Measurements from ENCODE around the gene LILRB4.
A peak's percentile ranks its signal among the peaks of the same experiment; 100 is the strongest.

LILRB4 gene

DNA sequence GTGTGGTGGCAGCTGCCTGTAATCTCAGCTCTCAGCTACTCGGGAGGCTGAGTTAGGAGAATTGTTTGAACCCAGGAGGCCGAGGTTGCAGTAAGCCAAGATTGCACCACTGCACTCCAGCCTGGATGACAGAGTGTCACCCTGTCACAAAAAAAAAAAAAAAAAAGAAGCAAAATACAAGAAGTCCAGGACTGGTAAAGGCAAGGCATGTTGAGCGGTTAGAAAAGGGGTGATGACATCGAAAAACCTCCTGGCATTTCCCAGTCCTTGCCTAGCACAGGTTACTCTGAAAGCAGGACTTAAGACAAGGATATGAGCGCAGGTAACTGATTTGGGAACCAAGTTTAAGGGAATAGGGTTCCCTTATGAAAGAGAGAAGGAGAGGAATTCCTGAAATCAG lies 2.5 kb upstream of the LILRB4 start:
- Histone ChIP-seq H3K36me3 (ENCODE audit: control insufficient read depth in 4 of 4, insufficient read depth in 4 of 4, low read length in 3 of 4) (no peaks in the 10 kb centered on the region), H3K4me1 (ENCODE audit: control extremely low read depth in 1 of 4, control insufficient read depth in 4 of 4, insufficient read depth in 4 of 4, low read length in 3 of 4) (peaks cover 0 to 10% (median 6%) of the 10 kb centered on the region in 4 experiments), H3K27ac (ENCODE audit: insufficient read depth in 1 of 2, low read depth in 1 of 2, low read length in 2 of 2, poor library complexity in 1 of 2, severe bottlenecking in 2 of 2) (no peak overlapping the region), H3K9me3 (ENCODE audit: control extremely low read depth in 1 of 5, control insufficient read depth in 4 of 5, insufficient read depth in 2 of 5, low read depth in 1 of 5, low read length in 4 of 5) (peaks cover 0 to 2% (median 0%) of the 10 kb centered on the region in 5 experiments), H3K27me3 (replicated peaks in 2 of 5; ENCODE audit: control insufficient read depth in 4 of 5, insufficient read depth in 5 of 5, low read length in 4 of 5) (peaks cover 0 to 3% (median 0%) of the 10 kb centered on the region in 5 experiments), H3K4me3 (ENCODE audit: control insufficient read depth in 1 of 7, extremely low read depth in 1 of 7, insufficient read depth in 4 of 7, low read depth in 2 of 7, low read length in 6 of 7) (no peak overlapping the region)
- ChIA-PET CTCF (no interaction called here), POLR2A (no interaction called here)
- 89% methylated on average over 5 of the region's 5 CpGs for WGBS (ENCODE audit: insufficient coverage)
- DNase-seq, result no peak

DNA sequence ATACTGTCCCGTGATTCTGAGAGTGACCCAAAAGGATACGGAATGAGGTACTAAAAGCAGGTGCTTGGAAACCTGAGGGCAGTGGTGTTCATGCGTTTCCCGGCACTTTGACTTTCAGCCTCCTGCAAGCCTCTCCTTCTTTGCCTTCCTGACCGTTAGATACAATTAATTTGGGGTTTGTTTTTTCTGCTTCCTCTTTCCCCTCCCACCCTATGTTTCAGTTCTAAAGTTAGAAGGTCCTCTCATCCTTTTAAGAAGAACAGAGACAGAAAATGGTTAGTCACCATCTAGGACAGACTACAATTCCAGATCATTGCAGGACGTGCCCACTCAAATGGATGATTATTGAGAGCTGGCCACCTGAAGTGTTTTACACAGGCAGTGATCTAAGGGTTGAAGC lies 1.8 kb upstream of the LILRB4 start:
- Histone ChIP-seq H3K36me3 (ENCODE audit: control insufficient read depth in 4 of 4, insufficient read depth in 4 of 4, low read length in 3 of 4) (no peaks in the 10 kb centered on the region), H3K4me3 (ENCODE audit: control insufficient read depth in 1 of 7, extremely low read depth in 1 of 7, insufficient read depth in 4 of 7, low read depth in 2 of 7, low read length in 6 of 7) (no peak overlapping the region), H3K27me3 (replicated peaks in 2 of 5; ENCODE audit: control insufficient read depth in 4 of 5, insufficient read depth in 5 of 5, low read length in 4 of 5) (peaks cover 0 to 3% (median 0%) of the 10 kb centered on the region in 5 experiments), H3K9me3 (ENCODE audit: control extremely low read depth in 1 of 5, control insufficient read depth in 4 of 5, insufficient read depth in 2 of 5, low read depth in 1 of 5, low read length in 4 of 5) (peaks cover 0 to 2% (median 0%) of the 10 kb centered on the region in 5 experiments), H3K4me1 (ENCODE audit: control extremely low read depth in 1 of 4, control insufficient read depth in 4 of 4, insufficient read depth in 4 of 4, low read length in 3 of 4) (peaks cover 0 to 10% (median 6%) of the 10 kb centered on the region in 4 experiments), H3K27ac (ENCODE audit: insufficient read depth in 1 of 2, low read depth in 1 of 2, low read length in 2 of 2, poor library complexity in 1 of 2, severe bottlenecking in 2 of 2) (no peak overlapping the region)
- WGBS (ENCODE audit: insufficient coverage), result 19% methylated on average over 2 of the region's 6 CpGs
- DNase-seq, result peak in 2 of 3 donors; percentile 30 to 35
- ChIA-PET CTCF (interaction anchor here (1.0 to 1.2 kb wide), 3 partner anchors 14 to 19 kb away, joined by 3 to 4 read pairs (median 3); no protein-coding TSS in a partner anchor), POLR2A (no interaction called here)

DNA sequence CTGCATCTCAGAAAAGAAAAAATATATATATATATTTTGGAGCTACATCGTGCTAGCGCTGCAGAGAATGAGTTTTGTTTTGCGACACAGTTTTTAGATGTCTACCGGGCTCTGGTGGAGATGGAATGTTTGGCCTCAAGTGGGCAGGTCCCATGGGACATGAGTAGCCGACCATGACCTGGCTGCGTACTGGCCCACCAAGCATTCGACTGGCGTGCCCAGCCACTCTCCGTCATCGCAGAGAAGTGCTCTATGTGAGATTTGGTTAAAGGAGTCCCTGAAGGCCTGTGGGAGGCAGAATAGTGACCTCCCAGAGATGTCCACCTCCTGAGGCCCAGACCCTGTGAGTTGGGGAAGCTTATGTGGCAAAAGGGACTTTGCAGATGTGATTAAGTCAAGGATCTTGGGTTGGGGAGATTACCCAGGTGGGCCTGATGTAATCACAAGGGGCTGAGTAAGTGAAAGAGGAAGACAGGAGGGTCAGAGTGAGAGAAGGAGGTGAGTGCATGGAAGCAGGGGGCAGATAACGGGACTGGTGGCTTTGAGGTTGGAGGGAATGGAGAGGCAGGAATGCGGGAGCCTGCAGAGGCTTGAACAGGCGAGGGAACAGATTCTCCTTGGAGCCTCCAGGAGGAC lies 821 bp upstream of the LILRB4 start:
- Histone ChIP-seq H3K36me3 (ENCODE audit: control insufficient read depth in 4 of 4, insufficient read depth in 4 of 4, low read length in 3 of 4) (no peaks in the 10 kb centered on the region), H3K4me1 (ENCODE audit: control extremely low read depth in 1 of 4, control insufficient read depth in 4 of 4, insufficient read depth in 4 of 4, low read length in 3 of 4) (peaks cover 0 to 10% (median 6%) of the 10 kb centered on the region in 4 experiments), H3K27ac (ENCODE audit: insufficient read depth in 1 of 2, low read depth in 1 of 2, low read length in 2 of 2, poor library complexity in 1 of 2, severe bottlenecking in 2 of 2) (no peak overlapping the region), H3K27me3 (replicated peaks in 2 of 5; ENCODE audit: control insufficient read depth in 4 of 5, insufficient read depth in 5 of 5, low read length in 4 of 5) (peaks cover 0 to 1% (median 0%) of the 10 kb centered on the region in 5 experiments), H3K4me3 (ENCODE audit: control insufficient read depth in 1 of 7, extremely low read depth in 1 of 7, insufficient read depth in 4 of 7, low read depth in 2 of 7, low read length in 6 of 7) (no peak overlapping the region), H3K9me3 (ENCODE audit: control extremely low read depth in 1 of 5, control insufficient read depth in 4 of 5, insufficient read depth in 2 of 5, low read depth in 1 of 5, low read length in 4 of 5) (peaks cover 0 to 2% (median 0%) of the 10 kb centered on the region in 5 experiments)
- ChIA-PET CTCF (interaction anchor here (0.9 to 1.6 kb wide), 6 partner anchors 9 to 258 kb away, joined by 3 to 4 read pairs (median 3); no protein-coding TSS in a partner anchor), POLR2A (no interaction called here)
- DNase-seq, result no peak
- WGBS (ENCODE audit: insufficient coverage), result 92% methylated on average over 13 of the region's 13 CpGs

DNA sequence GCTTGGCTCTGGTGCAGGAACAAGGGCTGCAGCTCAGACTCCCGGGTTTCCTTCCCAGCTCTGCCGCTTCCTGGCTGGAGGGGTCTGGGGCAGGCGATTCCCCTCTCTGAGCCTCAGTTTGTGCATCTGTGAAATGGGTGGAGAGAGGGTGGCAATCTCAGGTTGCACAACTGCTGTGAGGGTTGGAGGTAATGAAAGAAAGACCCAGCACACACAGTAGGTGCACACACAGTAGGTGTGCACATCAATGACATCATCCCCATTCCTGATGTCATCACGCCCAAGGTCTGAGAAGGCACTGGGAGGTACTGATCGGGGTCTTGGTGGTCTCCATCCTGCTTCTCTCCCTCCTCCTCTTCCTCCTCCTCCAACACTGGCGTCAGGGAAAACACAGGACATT lies 2.7 kb downstream of the LILRB4 start:
- H3K9me3 ChIP-seq (ENCODE audit: control extremely low read depth in 1 of 5, control insufficient read depth in 4 of 5, insufficient read depth in 2 of 5, low read depth in 1 of 5, low read length in 4 of 5), result peaks cover 0 to 16% (median 5%) of the 10 kb centered on the region in 5 experiments
- no peaks in the 10 kb centered on the region for H3K36me3 ChIP-seq (ENCODE audit: control insufficient read depth in 4 of 4, insufficient read depth in 4 of 4, low read length in 3 of 4)
- ChIA-PET CTCF (interaction anchor here (2.0 kb wide), 1 partner anchor 9 kb away, joined by 7 read pairs; no protein-coding TSS in a partner anchor), POLR2A (no interaction called here)
- H3K4me3 ChIP-seq (ENCODE audit: control insufficient read depth in 1 of 7, extremely low read depth in 1 of 7, insufficient read depth in 4 of 7, low read depth in 2 of 7, low read length in 6 of 7), result no peak overlapping the region
- H3K27me3 ChIP-seq (replicated peaks in 2 of 5; ENCODE audit: control insufficient read depth in 4 of 5, insufficient read depth in 5 of 5, low read length in 4 of 5), result peaks cover 0 to 7% (median 2%) of the 10 kb centered on the region in 5 experiments
- no peak overlapping the region for H3K27ac ChIP-seq (ENCODE audit: insufficient read depth in 1 of 2, low read depth in 1 of 2, low read length in 2 of 2, poor library complexity in 1 of 2, severe bottlenecking in 2 of 2)
- DNase-seq, result no peak
- H3K4me1 ChIP-seq (ENCODE audit: control extremely low read depth in 1 of 4, control insufficient read depth in 4 of 4, insufficient read depth in 4 of 4, low read length in 3 of 4), result peaks cover 0 to 9% (median 6%) of the 10 kb centered on the region in 4 experiments
- 100% methylated on average over 3 of the region's 6 CpGs for WGBS (ENCODE audit: insufficient coverage)

DNA sequence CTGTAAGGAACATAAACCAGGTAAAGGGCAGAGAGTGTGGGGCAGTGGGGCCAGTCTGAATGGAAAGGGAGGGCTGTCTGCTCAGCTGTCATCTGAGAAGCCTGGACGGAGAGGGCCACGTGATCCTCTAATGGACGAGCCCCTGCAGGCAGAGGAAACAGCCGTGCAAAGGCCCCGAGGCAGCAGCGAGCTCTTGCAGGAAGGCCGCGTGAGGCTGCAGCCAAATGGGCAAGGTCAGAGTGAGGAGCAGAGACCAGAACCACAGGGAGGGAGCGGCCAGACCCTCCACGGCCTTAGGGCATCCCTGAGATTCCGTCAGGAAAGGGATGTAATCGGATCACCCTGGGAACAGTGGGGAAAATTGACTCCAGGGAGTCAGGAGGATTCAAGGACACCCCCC lies 4.4 kb downstream of the LILRB4 start:
- no peaks in the 10 kb centered on the region for H3K4me1 ChIP-seq (ENCODE audit: control extremely low read depth in 1 of 4, control insufficient read depth in 4 of 4, insufficient read depth in 4 of 4, low read length in 3 of 4)
- H3K4me3 ChIP-seq (ENCODE audit: control insufficient read depth in 1 of 7, extremely low read depth in 1 of 7, insufficient read depth in 4 of 7, low read depth in 2 of 7, low read length in 6 of 7), result no peak overlapping the region
- peaks cover 0 to 16% (median 5%) of the 10 kb centered on the region in 5 experiments for H3K9me3 ChIP-seq (ENCODE audit: control extremely low read depth in 1 of 5, control insufficient read depth in 4 of 5, insufficient read depth in 2 of 5, low read depth in 1 of 5, low read length in 4 of 5)
- H3K36me3 ChIP-seq (ENCODE audit: control insufficient read depth in 4 of 4, insufficient read depth in 4 of 4, low read length in 3 of 4), result no peaks in the 10 kb centered on the region
- no peak for DNase-seq
- POLR2A ChIA-PET, result no interaction called here
- WGBS (ENCODE audit: insufficient coverage), result 89% methylated on average over 8 of the region's 12 CpGs
- no peak overlapping the region for H3K27ac ChIP-seq (ENCODE audit: insufficient read depth in 1 of 2, low read depth in 1 of 2, low read length in 2 of 2, poor library complexity in 1 of 2, severe bottlenecking in 2 of 2)
- peaks cover 0 to 7% (median 2%) of the 10 kb centered on the region in 5 experiments for H3K27me3 ChIP-seq (replicated peaks in 2 of 5; ENCODE audit: control insufficient read depth in 4 of 5, insufficient read depth in 5 of 5, low read length in 4 of 5)
- CTCF ChIA-PET, result interaction anchor here (3.8 kb wide), 1 partner anchor 186 kb away, joined by 13 read pairs; no protein-coding TSS in a partner anchor

DNA sequence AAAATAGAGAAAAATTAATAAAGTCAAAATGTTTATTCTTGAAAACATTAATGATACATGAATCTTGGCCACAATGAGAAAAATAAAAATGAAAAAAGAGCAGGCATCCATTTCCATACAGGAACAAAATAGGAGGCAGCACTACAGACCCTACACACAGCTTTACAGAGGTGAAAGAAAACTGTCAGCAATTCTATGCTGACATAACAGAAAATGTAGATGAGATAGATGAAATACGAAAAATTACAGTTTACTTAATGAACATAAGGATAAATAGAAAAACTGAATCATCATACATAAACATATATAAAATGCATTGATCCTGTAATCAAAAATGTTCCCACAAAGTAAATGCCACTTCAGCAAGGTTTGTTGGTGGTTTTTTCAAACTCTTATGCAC lies 5.6 kb downstream of the LILRB4 start:
- WGBS (ENCODE audit: insufficient coverage), result no CpG with 5 or more reads among the region's 1 CpG
- POLR2A ChIA-PET, result no interaction called here
- no peaks in the 10 kb centered on the region for H3K36me3 ChIP-seq (ENCODE audit: control insufficient read depth in 4 of 4, insufficient read depth in 4 of 4, low read length in 3 of 4)
- H3K4me1 ChIP-seq (ENCODE audit: control extremely low read depth in 1 of 4, control insufficient read depth in 4 of 4, insufficient read depth in 4 of 4, low read length in 3 of 4), result no peaks in the 10 kb centered on the region
- peaks cover 0 to 7% (median 4%) of the 10 kb centered on the region in 5 experiments for H3K27me3 ChIP-seq (replicated peaks in 2 of 5; ENCODE audit: control insufficient read depth in 4 of 5, insufficient read depth in 5 of 5, low read length in 4 of 5)
- no peak overlapping the region for H3K4me3 ChIP-seq (ENCODE audit: control insufficient read depth in 1 of 7, extremely low read depth in 1 of 7, insufficient read depth in 4 of 7, low read depth in 2 of 7, low read length in 6 of 7)
- CTCF ChIA-PET, result interaction anchor here (0.9 to 3.8 kb wide), 6 partner anchors 9 to 189 kb away, joined by 3 to 14 read pairs (median 4); no protein-coding TSS in a partner anchor
- no peak overlapping the region for H3K27ac ChIP-seq (ENCODE audit: insufficient read depth in 1 of 2, low read depth in 1 of 2, low read length in 2 of 2, poor library complexity in 1 of 2, severe bottlenecking in 2 of 2)
- DNase-seq, result no peak
- peaks cover 0 to 16% (median 5%) of the 10 kb centered on the region in 5 experiments for H3K9me3 ChIP-seq (ENCODE audit: control extremely low read depth in 1 of 5, control insufficient read depth in 4 of 5, insufficient read depth in 2 of 5, low read depth in 1 of 5, low read length in 4 of 5)
